Muscle of arm (tissue), 12 donors: ENCODE results near the gene TRAF2. TPM values are rescaled to one million over a fixed set of nuclear protein-coding genes. Genes with fewer than 3 reads are reported as not detected.
A peak's percentile ranks its signal among the peaks of the same experiment; 100 is the strongest.

Source experiments
- DNase-seq: peaks from one replicate; pipeline ENCODE4 v3.0.0-alpha.2; 2013
- polyA plus RNA-seq, 12 donors: library from polyadenylated mRNA; unstranded; fragments of 120-200 nt; gene quantifications; one replicate each; pipeline ENCODE4 v1.2.1, GENCODE V29; 2013; ENCODE audit not compliant: insufficient read length in 12 of 12

The TRAF2 gene
- polyA plus RNA-seq, 12 donors = 7.1 to 15.5 (median 9.1) TPM; not detected in 1

DNA sequence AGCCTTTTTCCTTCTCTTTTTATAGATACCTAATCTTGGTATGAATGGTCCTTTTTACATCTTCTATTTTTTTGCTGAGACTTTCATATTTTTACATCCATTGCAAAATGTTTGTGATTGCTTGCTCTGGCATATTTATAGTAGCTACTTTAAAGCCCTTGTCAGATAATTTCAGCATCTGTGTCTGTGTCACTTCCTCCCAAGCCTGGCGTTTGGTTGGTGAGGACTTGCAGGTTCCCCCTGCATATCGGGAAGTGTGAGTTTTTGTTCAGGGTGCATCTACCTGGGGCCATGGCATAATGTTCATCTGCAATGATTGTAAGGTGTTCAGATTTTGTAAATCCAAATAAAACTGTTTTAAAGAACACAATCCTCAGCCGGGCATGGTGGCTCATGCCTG, 49.3 kb downstream of the TRAF2 start:
- no peak for DNase-seq

DNA sequence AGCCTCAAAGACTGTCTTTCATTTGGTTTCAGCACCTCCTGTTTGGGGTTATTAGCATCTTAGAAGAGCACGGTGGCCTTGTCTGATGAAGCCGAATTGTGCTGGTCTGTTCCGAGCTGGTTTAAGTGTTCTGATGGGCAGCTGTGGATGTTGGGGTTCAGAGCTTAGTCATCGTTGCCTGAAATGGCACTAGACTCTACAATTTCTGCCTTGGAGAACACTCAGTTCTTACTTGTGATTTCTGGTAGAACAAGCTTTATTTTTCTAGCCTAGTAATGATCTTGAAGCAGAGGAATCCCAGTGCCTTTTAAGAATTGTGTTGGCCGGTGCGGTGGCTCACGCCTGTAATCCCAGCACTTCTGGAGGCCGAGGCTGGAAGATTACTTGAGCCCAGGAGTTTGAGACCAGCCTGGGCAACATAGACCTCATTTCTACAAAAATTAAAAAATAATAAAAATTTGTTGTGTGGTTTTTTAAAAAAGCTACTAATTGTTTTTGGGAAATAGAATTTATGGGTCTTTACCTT, 50.4 kb downstream of the TRAF2 start:
- no peak for DNase-seq

DNA sequence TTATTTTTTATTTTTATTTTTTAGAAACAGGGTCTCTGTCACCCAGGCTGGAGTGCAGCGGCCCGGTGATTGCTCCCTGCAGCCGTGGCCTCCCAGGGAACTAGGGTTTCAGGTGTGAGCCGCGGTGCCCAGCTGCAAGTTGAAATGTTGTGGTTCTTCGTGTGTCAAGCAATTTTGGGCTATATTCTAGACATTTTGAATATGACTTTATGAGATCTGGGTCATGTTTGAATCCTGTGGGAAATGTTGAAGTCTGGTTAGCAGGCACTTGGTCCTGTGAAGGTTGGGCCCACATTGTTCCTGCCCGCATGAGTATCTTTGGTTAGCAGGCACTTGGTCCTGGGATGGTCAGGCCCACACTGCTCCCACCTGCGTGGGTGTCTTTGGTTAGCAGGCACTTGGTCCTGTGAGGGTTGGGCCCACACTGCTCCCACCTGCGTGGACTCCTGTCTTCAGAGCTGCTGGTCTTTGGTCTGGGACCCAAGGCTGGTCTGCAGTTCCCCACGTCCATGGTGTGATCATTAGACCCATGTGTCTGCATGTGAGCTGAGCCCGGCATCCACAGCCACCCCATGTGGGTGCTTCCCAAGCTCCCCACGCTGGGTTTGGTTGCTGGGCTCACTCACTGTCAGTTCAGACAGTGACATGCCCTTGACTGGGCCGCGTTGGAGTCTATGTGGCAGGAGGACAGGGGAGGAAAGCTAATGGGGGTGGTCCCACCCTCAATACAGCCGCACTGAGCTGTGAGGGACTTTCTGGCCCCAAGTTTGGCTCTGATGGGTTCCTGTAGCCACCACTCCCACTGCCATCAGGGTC, 51.1 kb downstream of the TRAF2 start:
- no peak for DNase-seq

DNA sequence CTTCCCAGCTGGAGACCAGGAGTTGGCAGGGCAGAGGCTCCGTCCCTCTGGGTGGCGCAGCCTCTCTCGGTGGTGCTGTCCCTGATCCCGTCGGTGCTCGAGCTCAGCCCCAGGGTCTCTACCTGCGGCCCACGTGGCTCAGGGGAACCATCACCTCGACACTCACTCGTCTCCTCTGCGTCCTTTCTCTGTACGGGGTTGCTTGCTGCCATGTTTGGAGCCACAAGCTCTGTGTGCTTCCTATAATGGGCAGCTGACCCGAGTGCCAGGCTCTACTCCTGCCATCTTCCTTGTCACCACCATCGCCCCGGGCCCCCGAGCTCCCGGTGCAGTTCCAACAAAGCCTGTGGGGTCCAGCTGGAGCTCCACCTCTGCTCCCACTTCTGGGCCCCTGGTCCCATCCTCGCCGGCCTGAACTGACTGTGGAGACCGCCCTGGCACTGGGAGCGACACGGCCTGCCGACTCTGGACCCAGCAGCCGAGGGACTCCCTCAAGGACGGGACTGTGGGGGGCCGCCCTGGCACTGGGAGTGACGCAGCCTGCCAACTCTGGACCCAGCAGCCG, 53.2 kb downstream of the TRAF2 start:
- no peak for DNase-seq

DNA sequence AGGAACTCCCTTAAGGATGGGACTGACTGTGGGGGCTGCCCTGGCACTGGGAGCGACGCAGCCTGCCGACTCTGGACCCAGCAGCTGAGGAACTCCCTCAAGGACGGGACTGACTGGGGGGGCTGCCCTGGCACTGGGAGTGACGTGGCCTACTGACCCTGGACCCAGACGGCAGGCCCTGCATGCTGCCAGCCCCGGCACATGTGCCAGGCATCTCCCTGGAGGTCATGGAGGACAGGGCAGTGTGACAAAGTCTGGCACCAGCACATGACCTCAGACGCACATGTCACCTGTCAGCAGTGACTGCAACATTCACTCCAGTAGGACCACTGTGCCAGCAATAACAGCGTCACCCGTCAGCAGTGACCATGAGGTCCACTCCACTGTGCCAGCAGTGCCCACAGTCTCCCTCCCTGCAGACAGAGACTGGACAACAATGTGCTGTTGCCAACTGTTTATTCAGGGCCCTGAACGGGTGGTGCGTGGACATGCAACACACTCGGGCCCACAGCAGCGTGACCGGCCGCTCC, 53.7 kb downstream of the TRAF2 start:
- DNase-seq = no peak

DNA sequence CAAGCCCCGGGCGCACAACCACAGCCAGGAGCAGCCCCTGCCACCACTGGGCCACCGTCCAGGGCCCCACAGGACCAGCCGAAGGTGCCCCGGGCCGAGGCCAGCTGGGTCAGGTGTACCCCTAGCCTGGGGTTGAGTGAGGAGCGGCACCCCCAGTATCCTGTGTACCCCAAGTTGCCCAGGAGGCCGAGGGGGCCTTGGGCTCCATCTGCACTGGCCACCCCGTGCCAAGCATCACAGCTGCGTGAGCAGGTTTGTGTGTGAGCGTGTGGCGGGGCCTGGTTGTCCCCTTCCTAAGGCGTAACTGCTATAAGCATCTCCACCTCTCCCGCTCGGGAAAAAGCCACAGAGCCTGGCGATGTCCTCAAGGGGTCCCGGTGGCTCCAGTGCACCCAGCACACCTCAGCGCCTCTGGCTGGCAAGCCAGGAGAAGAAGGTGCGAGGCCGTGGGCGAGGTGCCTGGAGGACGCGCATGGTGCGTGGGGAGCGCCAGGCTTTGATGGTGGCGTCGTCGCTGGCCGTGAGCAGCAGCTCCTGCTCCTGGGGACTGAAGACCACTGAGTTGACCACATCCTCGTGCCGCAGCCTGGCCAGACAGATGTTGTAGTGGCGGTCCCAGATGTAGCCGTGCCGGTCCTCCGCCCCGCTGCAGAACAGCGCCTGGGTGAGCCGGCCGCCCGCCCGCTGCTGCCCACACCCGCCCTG, 54.4 kb downstream of the TRAF2 start:
- no peak for DNase-seq

DNA sequence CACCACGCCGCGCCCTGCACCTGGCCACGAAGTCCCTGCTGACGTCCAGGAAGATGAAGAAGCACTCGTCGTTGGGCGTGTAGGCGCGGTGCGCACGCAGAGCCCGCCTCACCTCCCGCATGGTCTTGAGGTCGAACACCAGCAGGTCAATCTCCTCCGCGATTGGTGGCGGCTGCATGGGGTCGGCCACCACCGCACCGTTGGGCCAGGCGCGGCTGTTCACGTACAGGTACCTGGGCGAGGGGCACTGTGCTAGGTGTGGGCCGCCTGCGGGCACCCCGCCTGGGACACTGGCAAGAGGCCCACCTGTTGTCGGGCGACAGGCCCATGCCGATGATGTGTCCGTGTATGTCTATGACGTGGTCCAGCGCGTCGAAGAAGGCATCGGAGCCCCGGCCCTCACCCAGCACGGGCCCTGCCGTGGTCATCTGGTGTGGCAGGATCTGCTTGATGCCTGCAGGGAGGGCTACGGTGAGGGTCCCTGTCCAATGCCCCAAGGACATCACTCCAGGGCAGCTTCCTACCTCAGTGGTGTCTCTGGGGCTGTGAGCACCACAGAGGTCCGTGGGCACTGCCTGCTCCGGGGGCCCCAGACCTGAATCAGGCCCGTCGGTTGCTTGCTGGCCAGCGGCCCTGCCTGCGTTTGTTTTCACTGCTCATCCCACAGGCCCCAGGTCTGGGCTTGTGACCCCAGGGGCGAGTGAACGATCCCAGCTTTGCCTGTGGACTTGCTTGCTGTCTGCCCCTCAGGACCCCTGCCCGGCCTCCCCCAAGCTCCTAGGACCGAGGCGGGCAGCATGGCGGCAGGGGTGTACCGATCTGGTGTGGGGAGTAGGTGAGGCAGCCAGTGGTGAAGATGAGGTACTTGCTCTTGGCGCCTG, 55.2 kb downstream of the TRAF2 start:
- no peak for DNase-seq

DNA sequence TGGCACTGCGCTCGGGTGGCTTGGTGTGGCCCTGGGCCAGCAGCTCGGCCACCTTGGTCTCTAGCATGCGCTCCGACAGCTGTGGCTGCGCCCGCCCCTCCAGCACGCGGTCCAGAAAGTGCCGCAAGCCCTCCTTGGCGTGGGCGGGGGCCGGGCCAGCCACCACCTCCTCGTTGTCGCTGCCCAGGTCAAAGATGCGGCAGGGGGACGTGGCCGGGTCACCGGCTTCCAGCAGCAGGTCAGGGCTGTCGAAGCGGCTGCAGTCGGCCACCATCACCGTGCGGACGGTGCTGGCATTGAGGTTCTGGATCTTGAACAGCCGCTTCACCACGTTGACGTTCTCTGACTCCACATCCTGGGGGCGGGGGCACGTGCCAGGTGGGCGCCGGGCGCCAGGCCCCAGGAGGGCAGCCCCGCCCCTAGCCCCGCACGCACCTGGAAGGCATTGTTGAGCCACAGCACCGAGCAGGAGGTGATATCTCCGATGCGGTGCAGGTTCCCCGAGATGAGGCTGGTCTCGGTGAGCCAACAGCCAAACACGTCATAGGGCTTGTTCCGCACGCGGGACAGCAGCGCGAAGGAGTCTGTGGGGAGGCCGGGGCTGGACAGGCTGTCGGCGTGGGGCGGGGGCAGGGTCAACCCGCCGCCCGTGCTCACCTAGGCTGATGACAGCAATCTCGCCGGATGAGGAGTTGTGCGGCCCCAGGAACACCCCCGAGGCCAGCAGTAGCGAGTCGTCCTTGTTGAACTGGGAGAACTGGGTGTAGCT, 56.0 kb downstream of the TRAF2 start:
- no peak for DNase-seq

DNA sequence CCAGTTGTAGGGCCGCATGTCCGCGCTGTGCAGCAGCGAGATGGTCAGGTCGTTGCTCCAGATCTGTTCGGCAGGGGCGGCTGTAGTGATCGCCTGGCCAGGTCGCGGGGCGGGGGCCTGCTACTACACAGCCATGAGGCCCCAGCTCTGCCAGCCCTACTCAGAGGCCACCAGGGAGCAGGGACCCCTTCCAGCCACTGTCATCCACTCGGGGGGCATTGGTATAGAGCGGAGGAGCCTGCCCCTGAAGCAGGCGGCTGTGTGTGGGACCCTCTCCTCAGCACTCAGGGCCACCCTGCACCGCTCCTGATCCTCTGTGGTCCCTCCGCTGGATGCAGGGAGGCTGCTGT, 56.5 kb downstream of the TRAF2 start:
- no peak for DNase-seq

DNA sequence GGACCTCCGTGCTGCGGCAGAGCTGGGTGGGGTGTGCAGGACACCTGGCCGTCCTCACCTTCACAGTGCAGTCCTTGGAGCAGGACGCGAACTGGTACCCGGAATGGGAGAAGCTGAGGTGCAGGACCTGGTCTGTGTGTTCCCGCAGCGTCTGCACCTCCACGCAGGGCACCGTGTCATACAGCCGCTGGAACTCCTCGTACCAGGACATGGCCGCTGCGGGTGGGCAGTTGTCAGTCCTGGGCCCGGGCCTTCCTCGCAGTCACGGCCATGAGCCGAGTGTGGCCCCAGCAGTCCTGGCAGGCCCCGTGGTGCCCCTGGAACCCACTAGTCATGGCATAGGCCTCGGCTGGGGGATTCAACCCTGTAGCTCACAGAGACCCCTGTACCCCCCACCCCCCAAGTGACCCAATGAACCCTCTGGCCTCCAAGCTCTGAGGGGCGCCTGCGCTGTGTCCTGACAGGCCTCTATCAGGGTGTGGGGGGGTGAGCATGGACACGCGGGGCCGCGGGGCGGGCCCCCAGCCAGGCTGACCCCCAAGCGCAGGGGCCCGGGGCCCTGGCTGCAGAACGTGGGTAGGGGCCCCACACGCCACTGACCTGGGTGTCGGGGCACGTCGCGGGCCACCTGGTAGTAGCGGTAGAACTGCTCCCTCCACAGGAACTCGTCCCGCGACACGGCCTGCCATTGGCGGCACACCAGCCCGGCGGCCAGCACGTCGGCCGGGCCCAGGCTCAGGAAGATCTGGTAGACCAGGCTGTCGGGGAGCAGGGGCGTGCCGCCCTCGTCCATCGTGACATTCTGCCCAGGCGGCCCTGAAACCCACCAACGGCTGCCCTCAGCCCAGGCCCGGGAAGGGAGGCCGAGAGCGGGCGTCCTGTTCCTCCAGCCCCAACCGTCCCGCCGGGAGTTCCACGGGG, 57.2 kb downstream of the TRAF2 start:
- no peak for DNase-seq

DNA sequence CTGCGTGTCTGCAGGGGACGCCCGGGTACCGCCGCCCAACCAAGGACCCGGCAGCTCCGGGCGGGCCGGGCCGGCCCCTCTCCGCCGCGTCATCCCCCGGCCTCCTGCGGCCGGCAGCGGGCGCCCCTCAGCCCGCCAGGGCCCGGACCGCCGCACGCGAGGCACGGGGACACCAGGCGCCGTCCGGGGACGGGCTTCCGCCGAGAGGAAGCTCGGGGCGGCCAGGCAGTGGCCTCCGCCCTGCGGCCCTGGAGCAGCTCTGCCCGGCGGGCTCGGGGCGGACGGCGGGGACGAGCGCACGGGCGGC, 57.8 kb downstream of the TRAF2 start:
- DNase-seq = no peak

DNA sequence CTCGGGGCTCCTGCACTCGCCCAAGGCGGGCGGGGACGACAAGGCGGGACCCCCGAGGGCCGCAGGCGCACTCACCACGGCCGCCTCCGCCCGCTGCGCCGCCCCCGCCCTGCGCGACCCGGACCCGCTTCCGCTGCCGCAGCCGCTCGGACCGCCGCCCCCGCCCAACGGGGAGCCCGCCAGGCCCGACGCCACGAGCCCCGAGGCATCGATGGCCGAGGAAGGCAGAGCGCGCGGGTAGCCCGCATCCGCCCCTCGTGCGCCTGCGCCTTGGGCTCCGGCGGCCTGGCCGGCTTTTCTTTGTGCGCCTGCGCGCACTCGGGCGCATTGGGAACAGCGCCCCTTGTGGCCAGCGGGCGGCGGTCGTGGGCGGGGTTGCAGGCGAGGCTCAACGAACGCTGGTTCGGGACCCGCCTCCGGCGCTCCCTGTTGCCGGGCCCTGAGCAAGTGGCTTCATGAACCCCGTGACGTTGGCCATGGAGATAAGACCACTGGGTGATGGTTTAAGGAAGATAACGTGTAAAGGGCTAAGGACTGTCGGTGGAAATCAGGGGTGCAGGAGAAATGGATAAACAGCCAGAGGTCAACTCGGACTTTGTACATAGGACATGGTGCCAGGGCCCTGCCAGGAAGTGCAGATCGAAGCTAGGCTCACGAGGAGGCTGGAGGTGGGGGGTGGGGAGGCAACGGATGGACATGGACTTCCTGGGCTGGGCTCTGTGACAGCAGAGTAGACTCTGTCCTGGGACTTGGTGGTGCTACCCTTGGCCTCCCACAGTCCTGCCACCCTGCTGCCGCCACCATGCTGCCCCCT, 58.4 kb downstream of the TRAF2 start, which contains the start of the genes C8G and FBXW5:
Gene C8G (plus strand): TSS at position 725 of the 814 bp plus-strand sequence. CDS start 78 bp downstream, at position 803.
Gene FBXW5 (minus strand): TSS at position 220 of the 814 bp plus-strand sequence. CDS start 655 bp downstream, outside the sequence.
- peak; percentile 96 for DNase-seq

DNA sequence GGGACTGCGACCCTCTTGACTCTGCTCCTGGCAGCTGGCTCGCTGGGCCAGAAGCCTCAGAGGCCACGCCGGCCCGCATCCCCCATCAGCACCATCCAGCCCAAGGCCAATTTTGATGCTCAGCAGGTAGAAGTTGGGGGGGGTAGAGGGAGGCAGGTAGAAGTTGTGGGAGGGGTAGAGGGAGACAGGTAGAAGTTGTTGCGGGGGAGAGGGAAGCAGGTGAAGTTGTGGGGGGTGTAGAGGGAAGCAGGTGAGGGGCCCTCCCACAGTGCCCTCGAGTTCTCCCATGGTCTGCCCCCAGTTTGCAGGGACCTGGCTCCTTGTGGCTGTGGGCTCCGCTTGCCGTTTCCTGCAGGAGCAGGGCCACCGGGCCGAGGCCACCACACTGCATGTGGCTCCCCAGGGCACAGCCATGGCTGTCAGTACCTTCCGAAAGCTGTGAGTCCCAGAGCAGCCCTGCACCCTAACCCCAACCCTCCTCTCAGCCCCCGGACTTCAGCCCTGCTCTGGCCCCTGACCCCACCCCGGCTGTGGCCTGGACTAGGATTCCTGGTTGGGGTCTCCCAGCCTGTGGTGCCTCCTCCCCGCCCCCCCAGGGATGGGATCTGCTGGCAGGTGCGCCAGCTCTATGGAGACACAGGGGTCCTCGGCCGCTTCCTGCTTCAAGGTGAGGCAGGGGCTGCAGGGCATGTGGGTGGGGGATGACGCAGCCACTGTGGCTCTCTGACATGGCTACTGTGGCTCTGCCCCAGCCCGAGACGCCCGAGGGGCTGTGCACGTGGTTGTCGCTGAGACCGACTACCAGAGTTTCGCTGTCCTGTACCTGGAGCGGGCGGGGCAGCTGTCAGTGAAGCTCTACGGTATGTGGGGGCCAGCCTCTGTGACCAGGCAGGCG, 59.3 kb downstream of the TRAF2 start:
- DNase-seq = no peak

DNA sequence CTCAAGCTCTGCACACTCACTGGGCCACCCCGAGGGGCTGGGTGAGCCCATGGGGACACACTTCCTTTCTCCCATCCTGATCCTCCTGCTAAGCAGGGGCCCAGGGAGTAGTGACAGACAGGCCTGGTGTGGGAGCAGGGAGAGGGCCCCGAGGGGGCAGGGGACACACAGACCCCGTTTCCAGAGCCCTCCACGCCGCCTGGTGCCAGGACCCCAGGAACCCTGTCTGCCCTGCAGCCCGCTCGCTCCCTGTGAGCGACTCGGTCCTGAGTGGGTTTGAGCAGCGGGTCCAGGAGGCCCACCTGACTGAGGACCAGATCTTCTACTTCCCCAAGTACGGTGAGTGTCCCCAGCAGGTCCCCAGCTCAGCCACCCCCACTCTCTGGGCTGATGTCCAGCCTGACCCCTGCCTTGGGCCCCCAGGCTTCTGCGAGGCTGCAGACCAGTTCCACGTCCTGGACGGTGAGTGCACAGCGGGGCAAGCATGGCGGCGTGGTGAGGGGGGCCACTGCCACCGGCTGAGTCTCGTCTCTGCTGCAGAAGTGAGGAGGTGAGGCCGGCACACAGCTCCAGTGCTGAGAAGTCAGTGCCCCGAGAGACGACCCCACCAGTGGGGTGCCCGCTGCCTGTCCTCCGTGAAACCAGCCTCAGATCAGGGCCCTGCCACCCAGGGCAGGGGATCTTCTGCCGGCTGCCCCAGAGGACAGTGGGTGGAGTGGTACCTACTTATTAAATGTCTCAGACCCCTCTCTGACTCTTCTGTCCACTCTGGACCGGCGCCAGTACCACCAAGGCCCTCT, 60.1 kb downstream of the TRAF2 start:
- no peak for DNase-seq

DNA sequence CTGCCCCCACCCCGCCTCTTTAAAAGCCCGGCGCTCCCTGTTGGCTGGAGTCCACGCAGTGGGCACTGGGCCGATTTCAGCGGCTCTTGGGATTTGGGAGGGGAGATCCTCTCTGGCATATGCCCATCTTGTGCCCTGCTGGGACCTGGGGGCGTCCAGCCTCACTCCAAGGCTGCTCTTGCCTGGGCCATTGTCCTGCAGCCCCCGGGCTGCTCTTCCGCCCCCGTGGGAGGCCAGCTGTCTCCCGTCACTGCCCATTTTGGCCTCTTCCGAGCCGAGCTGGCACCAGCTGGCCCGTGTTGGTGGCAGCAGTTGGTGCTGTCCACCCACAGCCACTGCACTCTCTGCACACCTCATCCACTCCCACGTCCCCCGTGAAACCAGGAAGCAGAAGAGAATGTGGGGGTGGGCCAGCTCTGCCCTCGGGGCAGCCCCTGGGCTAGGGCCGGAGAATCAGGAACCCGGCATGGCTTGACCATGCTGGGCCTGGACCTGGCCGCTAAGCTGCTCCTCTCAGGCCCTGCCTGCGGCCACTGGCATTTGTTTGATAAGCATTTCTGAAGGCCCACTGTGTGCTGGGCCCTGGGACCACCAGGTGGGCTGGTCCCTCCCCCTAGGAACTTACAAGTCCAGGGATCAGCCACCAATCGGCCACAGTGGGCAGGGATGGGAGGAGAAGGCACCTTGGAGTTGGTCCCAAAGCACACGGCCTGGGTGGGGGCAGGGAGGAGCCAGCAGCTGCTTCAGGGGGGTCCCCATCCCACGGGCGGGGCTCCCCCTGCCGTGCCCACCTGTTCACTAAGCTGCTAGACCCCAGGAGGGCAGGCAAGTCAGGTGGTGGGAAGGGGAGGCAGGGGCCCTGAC, 60.9 kb downstream of the TRAF2 start:
- DNase-seq = no peak
